DND-41 (cell line): ENCODE results near the gene DOC2B.

Source experiments
- ATAC-seq: fragments of 200-7000 bp; cut with Tn5 transposase; 3 replicates; pipeline ENCODE4 v1.9.1; 2021; ENCODE audit warnings: low read depth; ENCODE audit not compliant: insufficient read depth
- DNase-seq: peaks from one replicate; pipeline ENCODE4 v3.0.0-alpha.2; 2020
- H2AFZ ChIP-seq: 2 replicates; pipeline ENCODE4 v1.6.0; 2012; ENCODE audit warnings: low read depth, low read length
- H3K27ac ChIP-seq: 2 replicates; pipeline ENCODE4 v1.5.1; 2012; ENCODE audit warnings: low read length, inconsistent platforms
- H3K27me3 ChIP-seq: fragments of 200-600 bp; sonication (generic); 2 replicates; pipeline ENCODE4 v1.6.0; 2012; ENCODE audit warnings: low read length, mild to moderate bottlenecking, inconsistent platforms; ENCODE audit not compliant: insufficient read depth, poor library complexity
- H3K36me3 ChIP-seq: 2 replicates; pipeline ENCODE4 v1.5.1; 2012; ENCODE audit warnings: low read length, inconsistent platforms; ENCODE audit not compliant: insufficient read depth
- H3K4me1 ChIP-seq: 2 replicates; pipeline ENCODE4 v1.5.1; 2012; ENCODE audit warnings: mild to moderate bottlenecking, low read length; ENCODE audit not compliant: insufficient read depth
- H3K4me2 ChIP-seq: 2 replicates; pipeline ENCODE4 v1.6.0; 2012; ENCODE audit warnings: mild to moderate bottlenecking, moderate library complexity, low read length, inconsistent platforms; ENCODE audit not compliant: insufficient read depth
- H3K4me3 ChIP-seq, 2 experiments: fragments of 200-600 bp in 1 of 2; shearing (Covaris generic) in 1 of 2; 2 replicates each; pipeline ENCODE4 v1.5.1; 2012 to 2016; ENCODE audit warnings: inconsistent platforms in 2 of 2, low read length in 2 of 2, mild to moderate bottlenecking in 2 of 2, low read depth in 1 of 2, moderate library complexity in 1 of 2
- H3K79me2 ChIP-seq: 2 replicates; pipeline ENCODE4 v1.6.0; 2012; ENCODE audit warnings: low read length, inconsistent platforms; ENCODE audit not compliant: insufficient read depth
- H3K9ac ChIP-seq: 2 replicates; pipeline ENCODE4 v1.6.0; 2012; ENCODE audit warnings: low read depth, mild to moderate bottlenecking, inconsistent platforms, low read length, moderate library complexity
- H3K9me3 ChIP-seq: 2 replicates; pipeline ENCODE4 v1.5.1; 2012; ENCODE audit warnings: low read length, moderate library complexity, mild to moderate bottlenecking, inconsistent platforms; ENCODE audit not compliant: insufficient read depth, severe bottlenecking
- H4K20me1 ChIP-seq: 2 replicates; pipeline ENCODE4 v1.6.0; 2012; ENCODE audit warnings: low read length; ENCODE audit not compliant: insufficient read depth
- CTCF ChIP-seq: IDR thresholded peaks from 2 replicates; pipeline ENCODE4 v1.5.1; 2012; ENCODE audit warnings: borderline replicate concordance, low read length, moderate library complexity, mild to moderate bottlenecking; ENCODE audit not compliant: poor library complexity, severe bottlenecking; ENCODE audit errors: extremely low read depth
- EZH2 ChIP-seq: IDR thresholded peaks from 3 replicates; pipeline ENCODE4 v1.6.1; 2012; ENCODE audit warnings: borderline replicate concordance, low read depth, mild to moderate bottlenecking, moderate library complexity, low read length, inconsistent platforms; ENCODE audit not compliant: severe bottlenecking

Gene DOC2B

GRCh38 chr17:144936-145670, 36.3 kb downstream of the DOC2B start:
- H3K4me1 ChIP-seq: peaks cover 3% of the 10 kb centered on the region; the same call in 1 of the 2 replicates
- H3K9me3 ChIP-seq: no peaks in the 10 kb centered on the region
- no peak overlapping the region for H3K27ac ChIP-seq
- H3K27me3 ChIP-seq: peaks cover 9% of the 10 kb centered on the region
- no peak overlapping the region for H3K4me3 ChIP-seq
- no peak overlapping the region for H3K9ac ChIP-seq
- no peak overlapping the region for H3K4me2 ChIP-seq
- no peak overlapping the region for H2AFZ ChIP-seq
- peaks cover 3% of the 10 kb centered on the region; the same call in 1 of the 2 replicates for H4K20me1 ChIP-seq
- H3K79me2 ChIP-seq: no peaks in the 10 kb centered on the region
- ATAC-seq (no peak), DNase-seq (no peak)
- H3K36me3 ChIP-seq: no peaks in the 10 kb centered on the region
- TF ChIP-seq EZH2 (no peak), CTCF (no peak)

GRCh38 chr17:143785-144281, 37.6 kb downstream of the DOC2B start:
- H3K79me2 ChIP-seq: no peaks in the 10 kb centered on the region
- 0 out of 2 replicates have a peak overlapping the region, but pooled peaks have one; percentile 2 for H3K4me2 ChIP-seq
- H3K36me3 ChIP-seq: no peaks in the 10 kb centered on the region
- H3K9ac ChIP-seq: no peak overlapping the region
- DNase-seq (peak; percentile 83), ATAC-seq (peak; percentile 93)
- no peaks in the 10 kb centered on the region; the same call in 1 of the 2 replicates for H4K20me1 ChIP-seq
- no peak overlapping the region for H3K4me3 ChIP-seq
- H2AFZ ChIP-seq: peak overlapping the region; percentile 51; the same call in 1 of the 2 replicates
- peaks cover 3% of the 10 kb centered on the region; the same call in 1 of the 2 replicates for H3K4me1 ChIP-seq
- H3K9me3 ChIP-seq: no peaks in the 10 kb centered on the region
- H3K27ac ChIP-seq: no peak overlapping the region
- H3K27me3 ChIP-seq: peaks cover 9% of the 10 kb centered on the region
- peak; percentile 85 for TF ChIP-seq CTCF
- peak; percentile 28 for TF ChIP-seq EZH2

- peaks cover 9% of the 10 kb centered on the region for H3K27me3 ChIP-seq
- ATAC-seq: no peak
- no peak overlapping the region for H3K4me3 ChIP-seq
- H3K9ac ChIP-seq: no peak overlapping the region
- no peaks in the 10 kb centered on the region for H3K36me3 ChIP-seq
- H3K27ac ChIP-seq: no peak overlapping the region
- TF ChIP-seq EZH2 (no peak), CTCF (no peak)
- peaks cover 3% of the 10 kb centered on the region; the same call in 1 of the 2 replicates for H3K4me1 ChIP-seq
- H3K4me2 ChIP-seq: 0 out of 2 replicates have a peak overlapping the region, but pooled peaks have one; percentile 2
- H2AFZ ChIP-seq: 0 out of 2 replicates have a peak overlapping the region, but pooled peaks have one; percentile 51
- no peak for DNase-seq
- H4K20me1 ChIP-seq: no peaks in the 10 kb centered on the region; the same call in 1 of the 2 replicates
- H3K79me2 ChIP-seq: no peaks in the 10 kb centered on the region
- H3K9me3 ChIP-seq: no peaks in the 10 kb centered on the region
Measured at GRCh38 chr17:142876-143784, 38.3 kb downstream of the DOC2B start.
